Ovary (tissue), 3 donors: ENCODE measurements around the gene GPR84.

Source experiments
- CTCF ChIP-seq, 3 donors: fragments of 450-650 bp in 2 of 3; fragments of 200-600 bp in 1 of 3; IDR thresholded peaks; one replicate each; pipeline versions ENCODE4 v1.5.1 to v1.8.0; 2016 to 2022; ENCODE audit warnings: antibody characterized with exemption in 3 of 3, mild to moderate bottlenecking in 1 of 3
- EP300 ChIP-seq: sonication (generic); formaldehyde crosslinking; IDR thresholded peaks from one replicate; pipeline ENCODE4 v1.6.1; 2017; ENCODE audit warnings: antibody characterized with exemption
- donor health status: DM: no; HTN: no; CAD: no.

GRCh38 chr12:54381136-54381535 is 16.9 kb upstream of the GPR84 start:
- TF ChIP-seq CTCF (IDR thresholded peaks at IDR 0.05) (no peak), EP300 (no peak)
